ENCODE measurements around the gene PRSS53.

Gene PRSS53

GRCh38 chr16:31131416-31131815 lies 42.7 kb upstream of the PRSS53 start:
- Histone ChIP-seq H3K4me1 (ENCODE audit: insufficient read depth, low read length) (no peaks in the 10 kb centered on the region), H3K4me3 (ENCODE audit: low read depth in 1 of 2, low read length in 2 of 2) (no peak overlapping the region), H3K9me3 (ENCODE audit: insufficient read depth, low read length, severe bottlenecking) (no peaks in the 10 kb centered on the region), H2AFZ (ENCODE audit: low read depth, low read length) (no peak overlapping the region), H3K27me3 (ENCODE audit: insufficient read depth, low read length, poor library complexity) (no peaks in the 10 kb centered on the region), H3K79me2 (ENCODE audit: insufficient read depth, low read length) (no peaks in the 10 kb centered on the region), H3K27ac (ENCODE audit: low read length) (no peak overlapping the region), H3K9ac (ENCODE audit: low read depth, low read length) (no peak overlapping the region), H3K4me2 (ENCODE audit: insufficient read depth, low read length) (no peak overlapping the region), H3K36me3 (ENCODE audit: insufficient read depth, low read length) (peaks cover 50% of the 10 kb centered on the region), H4K20me1 (ENCODE audit: insufficient read depth, low read length) (no peaks in the 10 kb centered on the region)
- no peak for DNase-seq
- ATAC-seq (ENCODE audit: insufficient read depth, low read depth) = no peak
- TF ChIP-seq EZH2 (IDR thresholded peaks at IDR 0.05; ENCODE audit: borderline replicate concordance, low read depth, low read length, severe bottlenecking) (no peak), CTCF (IDR thresholded peaks at IDR 0.05; ENCODE audit: borderline replicate concordance, extremely low read depth, low read length, poor library complexity, severe bottlenecking) (no peak)

DNA sequence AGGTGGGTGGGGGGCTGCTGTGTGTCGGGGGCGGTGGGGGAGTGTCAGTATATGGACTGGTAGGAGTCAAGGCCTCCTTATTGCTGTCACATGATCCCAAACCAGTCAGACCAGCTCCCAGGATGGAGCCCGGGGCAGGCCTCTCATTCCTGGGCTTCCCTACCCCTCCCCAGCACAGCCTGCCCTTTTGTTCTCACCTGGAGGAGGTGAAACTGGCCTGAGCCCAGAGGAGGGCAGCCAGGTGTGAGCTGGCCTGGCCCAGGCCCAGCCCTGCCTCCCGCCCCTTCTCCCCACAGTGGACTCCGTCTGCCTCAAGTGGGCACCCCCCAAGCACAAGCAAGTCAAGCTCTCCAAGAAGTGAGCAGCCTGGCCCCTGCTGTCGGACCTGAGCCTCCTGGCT lies 42.2 kb upstream of the PRSS53 start:
- H3K79me2 ChIP-seq (ENCODE audit: insufficient read depth, low read length) = no peaks in the 10 kb centered on the region
- ATAC-seq (ENCODE audit: insufficient read depth, low read depth) (no peak), DNase-seq (no peak)
- peaks cover 50% of the 10 kb centered on the region for H3K36me3 ChIP-seq (ENCODE audit: insufficient read depth, low read length)
- H3K9me3 ChIP-seq (ENCODE audit: insufficient read depth, low read length, severe bottlenecking) = no peaks in the 10 kb centered on the region
- H3K4me3 ChIP-seq (ENCODE audit: low read depth in 1 of 2, low read length in 2 of 2) = no peak overlapping the region
- H3K27ac ChIP-seq (ENCODE audit: low read length) = no peak overlapping the region
- no peaks in the 10 kb centered on the region for H3K27me3 ChIP-seq (ENCODE audit: insufficient read depth, low read length, poor library complexity)
- H3K9ac ChIP-seq (ENCODE audit: low read depth, low read length) = no peak overlapping the region
- no peaks in the 10 kb centered on the region for H4K20me1 ChIP-seq (ENCODE audit: insufficient read depth, low read length)
- no peak overlapping the region for H3K4me2 ChIP-seq (ENCODE audit: insufficient read depth, low read length)
- TF ChIP-seq CTCF (IDR thresholded peaks at IDR 0.05; ENCODE audit: borderline replicate concordance, extremely low read depth, low read length, poor library complexity, severe bottlenecking) = no peak
- no peak for TF ChIP-seq EZH2 (IDR thresholded peaks at IDR 0.05; ENCODE audit: borderline replicate concordance, low read depth, low read length, severe bottlenecking)
- no peak overlapping the region for H2AFZ ChIP-seq (ENCODE audit: low read depth, low read length)
- H3K4me1 ChIP-seq (ENCODE audit: insufficient read depth, low read length) = no peaks in the 10 kb centered on the region

DNA sequence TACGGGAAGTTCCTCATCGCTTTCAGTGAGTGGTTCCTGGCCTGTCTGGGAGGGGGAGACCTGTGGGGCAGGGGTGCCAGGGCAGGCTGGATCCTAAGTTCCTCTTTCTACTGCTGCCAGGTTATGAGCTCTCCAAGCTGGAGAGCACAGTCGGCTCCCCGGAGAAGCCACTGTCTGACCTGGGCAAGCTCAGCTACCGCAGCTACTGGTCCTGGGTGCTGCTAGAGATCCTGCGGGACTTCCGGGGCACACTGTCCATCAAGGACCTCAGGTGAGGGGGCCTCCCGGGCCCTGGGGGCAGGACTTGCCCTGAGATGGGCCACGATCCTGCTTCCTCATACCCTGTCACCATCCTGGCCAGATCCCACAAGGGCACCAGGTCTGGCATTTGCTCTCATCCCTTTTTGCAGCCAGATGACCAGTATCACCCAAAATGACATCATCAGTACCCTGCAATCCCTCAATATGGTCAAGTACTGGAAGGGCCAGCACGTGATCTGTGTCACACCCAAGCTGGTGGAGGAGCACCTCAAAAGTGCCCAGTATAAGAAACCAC lies 41.7 kb upstream of the PRSS53 start:
- Histone ChIP-seq H3K4me1 (ENCODE audit: insufficient read depth, low read length) (no peaks in the 10 kb centered on the region), H2AFZ (ENCODE audit: low read depth, low read length) (no peak overlapping the region), H4K20me1 (ENCODE audit: insufficient read depth, low read length) (no peaks in the 10 kb centered on the region), H3K4me3 (ENCODE audit: low read depth in 1 of 2, low read length in 2 of 2) (no peak overlapping the region), H3K4me2 (ENCODE audit: insufficient read depth, low read length) (no peak overlapping the region), H3K27me3 (ENCODE audit: insufficient read depth, low read length, poor library complexity) (no peaks in the 10 kb centered on the region), H3K79me2 (ENCODE audit: insufficient read depth, low read length) (no peaks in the 10 kb centered on the region), H3K9ac (ENCODE audit: low read depth, low read length) (no peak overlapping the region), H3K27ac (ENCODE audit: low read length) (no peak overlapping the region), H3K36me3 (ENCODE audit: insufficient read depth, low read length) (peaks cover 50% of the 10 kb centered on the region), H3K9me3 (ENCODE audit: insufficient read depth, low read length, severe bottlenecking) (no peaks in the 10 kb centered on the region)
- ATAC-seq (ENCODE audit: insufficient read depth, low read depth) = no peak
- DNase-seq = no peak
- TF ChIP-seq EZH2 (IDR thresholded peaks at IDR 0.05; ENCODE audit: borderline replicate concordance, low read depth, low read length, severe bottlenecking) (no peak), CTCF (IDR thresholded peaks at IDR 0.05; ENCODE audit: borderline replicate concordance, extremely low read depth, low read length, poor library complexity, severe bottlenecking) (no peak)
